ENCODE data around the gene KMT5B.

Gene KMT5B

GRCh38 chr11:68150037-68150436 is 63.1 kb downstream of the KMT5B start:
- peak; percentile 16 for DNase-seq
- in situ Hi-C loops (cut with MboI; ENCODE audit: low pct_unique_long_range_greater_than_20kb, low sequenced_read_pairs): no loop called here

GRCh38 chr11:68149417-68149816 is 63.7 kb downstream of the KMT5B start:
- in situ Hi-C loops (cut with MboI; ENCODE audit: low pct_unique_long_range_greater_than_20kb, low sequenced_read_pairs): no loop called here
- DNase-seq: no peak

DNA sequence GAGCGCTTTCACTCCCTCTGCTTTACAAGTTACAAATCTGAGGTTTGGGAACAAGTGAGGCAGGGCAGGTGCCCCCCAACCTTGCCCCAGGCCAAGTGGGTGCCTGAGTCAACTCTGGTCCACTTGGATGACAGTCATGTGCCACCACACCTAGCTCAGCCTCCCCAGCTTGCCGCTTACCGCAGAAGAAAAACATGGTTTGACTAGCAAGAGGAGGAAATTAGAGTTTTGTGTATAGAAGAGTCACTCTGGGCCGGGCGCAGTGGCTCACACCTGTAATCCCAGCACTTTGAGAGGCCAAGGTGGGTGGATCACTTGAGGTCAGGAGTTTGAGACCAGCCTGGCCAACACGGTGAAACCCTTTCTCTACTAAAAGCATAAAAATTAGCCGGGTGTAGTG is 64.2 kb downstream of the KMT5B start:
- in situ Hi-C loops (cut with MboI; ENCODE audit: low pct_unique_long_range_greater_than_20kb, low sequenced_read_pairs): no loop called here
- DNase-seq: no peak

DNA sequence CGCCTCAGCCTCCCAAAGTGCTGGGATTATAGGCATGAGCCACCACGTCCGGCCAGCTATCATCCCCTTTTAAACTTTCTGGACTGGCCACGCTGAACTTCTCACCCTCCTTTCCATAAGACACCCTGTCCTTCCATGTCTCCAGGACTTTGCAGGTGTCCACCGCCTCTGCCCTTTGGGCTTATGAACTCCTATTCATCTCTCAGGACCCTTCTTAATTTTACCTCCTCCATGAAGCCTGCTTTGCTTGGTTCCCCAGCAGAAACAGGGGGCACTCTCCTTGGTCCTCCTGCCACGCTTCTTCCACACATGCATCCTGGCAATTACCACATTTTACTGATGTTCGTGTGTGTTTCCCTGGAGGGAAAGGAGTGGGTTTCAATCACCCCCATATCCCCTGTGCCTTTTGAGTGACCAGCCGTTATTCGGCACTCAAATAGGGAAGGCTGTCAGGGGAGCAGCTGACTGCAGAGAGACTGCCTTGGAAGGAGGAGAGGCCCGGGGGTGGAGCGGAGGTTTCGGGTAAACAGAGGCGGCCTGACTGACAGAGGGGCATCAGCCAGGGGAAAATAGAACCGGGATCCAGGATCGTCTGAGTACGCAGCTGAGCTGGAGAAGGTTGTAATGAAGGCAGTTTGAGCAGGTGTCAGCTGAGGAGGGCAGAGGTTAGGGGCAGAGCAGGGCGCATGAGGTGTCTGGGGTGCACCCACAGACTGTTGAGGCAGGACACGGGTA is 64.9 kb downstream of the KMT5B start:
- in situ Hi-C loops (cut with MboI; ENCODE audit: low pct_unique_long_range_greater_than_20kb, low sequenced_read_pairs): no loop called here
- no peak for DNase-seq

DNA sequence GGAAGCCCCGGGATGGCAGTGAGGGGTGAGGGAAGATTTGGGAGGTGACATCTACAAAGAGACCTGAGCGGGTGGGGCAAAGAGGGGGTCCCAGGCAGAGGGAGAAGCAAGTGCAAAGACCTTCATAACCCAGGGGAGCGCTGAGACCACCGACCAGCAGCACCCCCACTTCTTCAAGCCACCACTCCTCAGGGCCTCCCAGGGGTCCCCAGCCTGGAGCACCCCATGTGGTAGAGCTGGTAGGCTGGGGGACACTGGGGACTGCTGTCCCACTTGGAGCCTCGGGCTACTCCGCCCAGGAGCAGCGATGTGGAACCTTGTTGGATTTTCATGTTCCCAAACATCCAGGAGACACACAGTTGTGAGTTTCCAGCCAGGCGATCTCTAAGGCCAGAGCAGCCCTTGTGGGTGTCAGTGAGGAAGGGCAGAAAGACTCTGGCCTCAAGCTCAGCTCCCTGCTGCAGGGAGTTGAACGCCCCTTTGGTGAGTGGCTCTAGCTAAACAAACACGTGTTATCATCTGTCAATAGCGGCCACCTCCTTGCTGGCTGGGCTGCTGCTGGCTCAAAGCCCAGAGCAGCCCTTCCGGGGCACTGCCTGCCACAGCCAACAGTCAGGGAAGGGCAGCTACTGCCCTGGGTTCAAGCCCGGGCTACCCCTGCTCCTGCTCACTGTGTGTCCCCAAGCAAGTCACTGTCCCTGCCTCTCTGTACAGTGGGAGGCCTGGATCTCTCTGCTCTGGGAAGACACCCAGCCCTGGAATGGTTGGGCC is 66.2 kb downstream of the KMT5B start:
- peak; percentile 54 for DNase-seq
- in situ Hi-C loops (cut with MboI; ENCODE audit: low pct_unique_long_range_greater_than_20kb, low sequenced_read_pairs): no loop called here

DNA sequence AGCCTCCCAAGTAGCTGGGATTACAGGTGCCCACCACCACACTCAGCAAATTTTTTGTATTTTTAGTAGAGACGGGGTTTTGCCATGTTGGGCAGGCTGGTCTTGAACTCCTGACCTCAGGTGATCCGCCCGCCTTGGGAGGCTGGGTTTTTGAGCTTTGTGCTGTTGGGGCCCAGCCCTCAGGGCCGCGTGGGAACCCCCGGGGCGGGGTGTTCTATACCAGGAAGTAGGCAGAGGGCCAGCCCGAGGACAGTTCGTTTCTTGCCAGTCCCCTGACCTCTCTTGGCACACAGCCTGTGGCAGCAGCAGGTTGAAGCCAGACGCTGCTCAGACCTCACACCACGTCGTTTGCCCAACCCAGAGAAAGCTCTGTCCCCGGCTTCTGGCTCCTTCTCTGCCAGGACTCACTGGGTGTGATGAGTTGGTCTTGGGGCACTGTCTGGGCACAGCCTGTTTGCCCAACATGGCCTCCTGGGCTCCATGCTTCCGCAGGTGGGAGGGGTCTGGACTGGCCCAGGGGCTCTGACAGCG is 67.0 kb downstream of the KMT5B start:
- in situ Hi-C loops (cut with MboI; ENCODE audit: low pct_unique_long_range_greater_than_20kb, low sequenced_read_pairs): no loop called here

DNA sequence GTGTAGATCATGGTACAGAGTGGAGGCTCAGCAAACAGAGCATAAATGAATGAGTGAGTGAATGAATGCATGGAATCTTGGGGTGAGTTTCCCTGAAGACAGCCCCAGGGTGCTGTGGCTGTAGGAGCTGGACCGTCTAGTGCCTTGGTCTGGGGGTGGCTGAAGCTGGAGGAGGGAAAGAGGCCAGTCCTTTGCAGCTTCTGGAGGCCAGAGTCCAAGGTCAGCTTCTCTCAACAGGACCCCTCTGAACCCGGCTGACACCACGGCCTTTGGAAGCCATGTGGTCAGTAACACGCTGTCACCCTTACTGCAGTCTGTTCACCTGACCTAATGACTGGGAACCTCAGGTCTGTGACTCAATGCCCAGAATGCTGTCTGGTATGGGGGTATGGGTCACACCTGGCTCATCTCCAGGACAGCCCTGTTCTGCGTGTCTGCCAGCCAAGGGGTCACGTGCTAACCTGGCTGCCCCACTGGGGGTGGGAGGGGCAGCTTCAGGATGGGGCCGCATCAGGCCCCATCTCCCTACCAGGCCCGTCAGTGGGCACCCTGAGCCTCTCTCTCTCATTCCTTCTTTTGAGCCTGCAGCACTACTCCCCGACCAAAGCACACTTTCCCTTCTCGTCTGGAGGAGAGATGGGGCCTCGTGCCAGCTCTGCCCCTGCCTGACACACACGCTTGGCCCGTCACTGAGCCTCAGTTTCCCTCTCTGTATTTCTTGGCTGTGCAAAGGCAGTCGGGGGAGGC is 67.8 kb downstream of the KMT5B start:
- DNase-seq: no peak
- in situ Hi-C loops (cut with MboI; ENCODE audit: low pct_unique_long_range_greater_than_20kb, low sequenced_read_pairs): no loop called here

More for the DNA sequence above, 67.0 kb downstream of the KMT5B start:
- DNase-seq: peak; percentile 11

- no peak for DNase-seq
- in situ Hi-C loops (cut with MboI; ENCODE audit: low pct_unique_long_range_greater_than_20kb, low sequenced_read_pairs): no loop called here
Measured at GRCh38 chr11:68143310-68143689, 69.8 kb downstream of the KMT5B start.

- in situ Hi-C loops (cut with MboI; ENCODE audit: low pct_unique_long_range_greater_than_20kb, low sequenced_read_pairs): no loop called here
- DNase-seq: no peak
Measured at GRCh38 chr11:68142441-68143309, 70.4 kb downstream of the KMT5B start.

DNA sequence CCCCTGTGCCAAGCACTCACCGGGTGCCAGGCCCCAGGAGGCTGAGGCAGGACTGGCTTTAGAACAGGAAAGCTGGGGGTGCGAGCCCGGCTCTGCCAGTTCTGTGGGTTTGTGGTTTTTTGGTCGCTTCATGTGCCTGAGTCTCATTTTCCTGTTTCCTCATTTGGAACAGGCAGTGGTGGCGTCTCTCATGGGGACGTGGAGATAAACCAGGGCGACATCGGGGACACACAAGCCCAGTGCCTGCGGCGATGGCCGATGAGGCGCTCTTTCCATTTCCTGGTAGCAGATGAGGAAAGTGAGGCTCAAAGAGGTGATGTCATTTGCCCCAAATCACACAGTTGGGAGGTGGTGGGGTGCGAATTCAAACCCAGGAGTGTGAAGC is 71.1 kb downstream of the KMT5B start:
- peak; percentile 87 for DNase-seq
- in situ Hi-C loops (cut with MboI; ENCODE audit: low pct_unique_long_range_greater_than_20kb, low sequenced_read_pairs): no loop called here

DNA sequence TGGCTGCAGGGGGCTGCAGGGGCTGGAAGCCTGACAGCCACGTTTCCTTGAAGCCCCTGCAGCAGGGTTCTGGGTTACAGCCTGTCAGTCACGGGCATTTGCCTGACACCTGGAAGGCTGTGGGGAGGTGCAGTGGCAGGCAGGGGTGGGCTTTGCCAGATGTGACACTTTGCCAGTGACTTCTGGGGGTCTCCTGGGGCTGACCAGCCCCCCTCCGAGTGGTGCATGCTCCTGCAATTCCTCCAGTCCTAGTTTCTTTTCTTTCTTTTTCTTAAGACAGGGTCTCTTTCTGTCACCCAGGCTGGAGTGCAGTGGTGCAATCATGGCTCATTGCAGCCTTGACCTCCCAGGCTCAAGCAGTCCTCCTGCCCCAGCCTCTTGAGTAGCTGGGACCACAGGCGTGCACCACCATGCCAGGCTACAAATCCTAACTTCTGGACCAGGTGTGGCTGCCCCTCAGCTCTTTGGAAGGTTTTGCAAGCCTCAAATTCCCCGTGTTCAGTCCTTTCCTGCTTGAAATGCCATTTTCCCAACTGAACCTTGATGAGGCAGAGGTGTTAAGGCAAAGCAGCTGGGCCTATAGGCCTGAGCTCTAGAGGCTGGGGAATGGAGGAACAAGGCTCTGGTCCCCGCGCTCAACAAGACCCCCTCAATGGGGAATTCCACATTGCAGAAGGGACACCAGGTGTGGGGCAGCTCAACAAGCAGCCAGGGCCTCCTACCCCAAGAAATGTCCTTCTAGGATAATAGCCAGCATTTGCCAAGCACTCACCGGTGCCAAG is 71.7 kb downstream of the KMT5B start:
- DNase-seq: no peak
- in situ Hi-C loops (cut with MboI; ENCODE audit: low pct_unique_long_range_greater_than_20kb, low sequenced_read_pairs): no loop called here

DNA sequence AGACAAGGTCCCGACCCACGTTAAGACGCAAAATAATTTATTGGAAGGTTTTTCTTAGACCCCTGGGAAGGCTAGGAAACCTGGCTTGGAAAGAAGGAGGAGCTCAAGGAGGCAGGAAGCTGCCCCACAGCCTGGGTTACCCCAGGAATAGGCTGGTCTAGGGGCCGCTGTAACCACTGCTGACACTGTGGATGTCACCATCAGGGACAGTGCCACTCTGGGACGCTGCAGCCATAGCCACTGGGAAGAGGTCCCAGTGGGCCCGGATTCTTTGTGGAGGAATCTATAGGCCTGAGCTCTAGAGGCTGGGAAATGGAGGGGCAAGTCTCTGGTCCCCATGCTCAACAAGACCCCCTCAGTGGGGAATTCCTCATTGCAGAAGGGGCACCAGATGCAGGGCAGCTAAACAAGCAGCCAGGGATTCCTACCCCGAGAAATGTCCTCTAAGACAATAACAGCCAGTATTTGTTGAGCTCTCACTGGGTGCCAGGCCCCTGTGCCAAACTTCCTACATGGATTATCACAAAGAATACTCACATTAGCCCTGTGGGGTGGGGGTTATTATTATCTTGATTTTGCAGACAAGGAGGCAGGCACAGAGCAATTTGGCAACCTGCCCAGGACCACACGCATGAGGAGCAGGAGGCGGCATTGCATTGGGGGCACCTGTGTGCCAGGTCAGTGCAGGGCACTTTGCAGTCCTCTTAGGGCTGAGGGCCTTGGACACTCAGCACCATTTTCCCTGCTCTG is 72.4 kb downstream of the KMT5B start:
- no peak for DNase-seq
- in situ Hi-C loops (cut with MboI; ENCODE audit: low pct_unique_long_range_greater_than_20kb, low sequenced_read_pairs): no loop called here

- in situ Hi-C loops (cut with MboI; ENCODE audit: low pct_unique_long_range_greater_than_20kb, low sequenced_read_pairs): no loop called here
- no peak for DNase-seq
Measured at GRCh38 chr11:68138237-68138636, 74.9 kb downstream of the KMT5B start.

DNA sequence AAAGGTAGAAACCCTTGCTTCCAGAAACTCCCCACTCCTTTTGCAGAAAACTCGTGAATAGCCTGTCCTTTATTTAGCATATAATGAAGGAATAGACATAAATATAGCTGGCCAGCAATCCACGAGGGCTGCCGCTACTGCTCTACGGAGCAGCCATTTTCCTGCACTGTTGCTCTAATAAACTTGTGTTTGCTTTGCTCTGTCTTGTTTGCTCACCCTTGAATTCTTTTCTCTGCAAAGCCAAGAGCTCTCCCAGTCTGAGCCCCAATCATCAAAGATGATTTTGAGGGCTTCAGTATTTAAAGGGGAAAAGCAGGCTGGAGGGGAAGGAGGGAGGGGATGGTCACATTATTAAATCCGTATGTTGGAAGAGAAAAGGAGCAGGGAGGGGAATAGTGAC is 75.3 kb downstream of the KMT5B start:
- no peak for DNase-seq
- in situ Hi-C loops (cut with MboI; ENCODE audit: low pct_unique_long_range_greater_than_20kb, low sequenced_read_pairs): no loop called here

DNA sequence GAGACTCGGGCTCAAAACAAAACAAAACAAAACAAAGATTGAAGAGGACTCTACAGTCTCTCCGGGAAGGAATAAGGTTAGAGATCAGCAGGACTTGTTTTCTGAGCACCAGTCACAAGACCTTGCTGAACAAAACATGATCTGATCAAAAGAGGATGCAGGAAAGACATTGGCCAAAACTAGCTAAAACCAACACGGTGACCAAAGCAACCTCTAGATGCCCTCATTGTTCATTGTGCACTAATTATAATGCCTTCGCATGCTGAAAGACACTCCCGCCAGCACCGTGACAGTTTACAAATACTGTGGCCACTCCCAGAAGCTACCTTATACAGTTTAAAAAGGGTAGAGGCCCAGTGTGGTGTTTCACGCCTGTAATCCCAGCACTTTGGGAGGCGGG is 76.2 kb downstream of the KMT5B start:
- no peak for DNase-seq
- in situ Hi-C loops (cut with MboI; ENCODE audit: low pct_unique_long_range_greater_than_20kb, low sequenced_read_pairs): no loop called here

- in situ Hi-C loops (cut with MboI; ENCODE audit: low pct_unique_long_range_greater_than_20kb, low sequenced_read_pairs): no loop called here
- DNase-seq: no peak
Measured at GRCh38 chr11:68135161-68135560, 77.9 kb downstream of the KMT5B start.

DNA sequence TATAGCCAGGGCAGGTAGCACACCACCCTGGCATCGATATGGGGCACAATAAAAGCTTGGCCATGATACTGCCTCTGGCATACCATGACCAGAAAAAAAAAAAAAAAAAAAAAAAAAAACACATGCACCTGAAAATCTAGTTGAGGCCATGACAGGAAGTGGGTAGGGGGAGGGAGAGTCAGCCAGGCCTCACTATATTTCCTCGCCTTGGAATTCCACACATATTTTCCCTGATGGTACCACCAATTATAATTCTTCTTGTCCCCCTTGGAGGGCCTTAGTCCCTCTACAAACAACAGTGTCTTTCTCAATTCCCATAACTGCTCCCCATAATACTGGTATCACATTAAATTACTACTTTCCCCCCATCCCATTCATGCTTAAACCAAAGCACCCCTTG is 79.3 kb downstream of the KMT5B start:
- no peak for DNase-seq
- in situ Hi-C loops (cut with MboI; ENCODE audit: low pct_unique_long_range_greater_than_20kb, low sequenced_read_pairs): no loop called here

- in situ Hi-C loops (cut with MboI; ENCODE audit: low pct_unique_long_range_greater_than_20kb, low sequenced_read_pairs): no loop called here
- DNase-seq: no peak
Measured at GRCh38 chr11:68130121-68130520, 83.0 kb downstream of the KMT5B start.

Data from KBM-7 (cell line).